CD4-positive, alpha-beta memory T cell (primary cell): ENCODE measurements around the gene AMIGO1. TPM values are rescaled to one million over a fixed set of nuclear protein-coding genes. Genes with fewer than 3 reads are reported as not detected.
A peak's percentile ranks its signal among the peaks of the same experiment; 100 is the strongest.

Source experiments
- CTCF ChIA-PET: fragments of 350-600 bp; sonication (Branson Sonifier 250); formaldehyde crosslinking; loops from one replicate; lab custom pipeline; 2021; ENCODE audit warnings: inconsistent platforms; ENCODE audit not compliant: partially characterized antibody; lab: Charles Lee
- POLR2A ChIA-PET: fragments of 350-600 bp; sonication (Branson Sonifier 250); formaldehyde crosslinking; loops from one replicate; lab custom pipeline; 2021; ENCODE audit not compliant: partially characterized antibody; lab: Charles Lee
- DNase-seq, 5 donors: peaks; one replicate each; pipeline versions ENCODE4 v3.0.0 to v3.0.0-alpha.2; 2020 to 2022; ENCODE audit warnings: mixed read lengths in 1 of 5
- H3K27ac ChIP-seq: one replicate; pipeline ENCODE4 v1.7.0; 2013; ENCODE audit warnings: low read depth, low read length
- H3K27me3 ChIP-seq: 2 replicates; pipeline ENCODE4 v1.7.0; 2013; ENCODE audit warnings: mild to moderate bottlenecking, low read length, moderate library complexity; ENCODE audit not compliant: insufficient read depth
- H3K36me3 ChIP-seq: 2 replicates; pipeline ENCODE4 v1.7.0; 2013; ENCODE audit warnings: mild to moderate bottlenecking, low read length, moderate library complexity; ENCODE audit not compliant: insufficient read depth
- H3K4me1 ChIP-seq: 2 replicates; pipeline ENCODE4 v1.7.0; 2013; ENCODE audit warnings: mild to moderate bottlenecking, low read length, moderate library complexity; ENCODE audit not compliant: insufficient read depth
- H3K4me3 ChIP-seq, 2 donors: one replicate each; pipeline ENCODE4 v1.7.0; 2013; ENCODE audit warnings: low read length in 2 of 2, mild to moderate bottlenecking in 1 of 2
- H3K9me3 ChIP-seq, 2 donors: one replicate each; pipeline ENCODE4 v1.7.0; 2013; ENCODE audit warnings: low read length in 2 of 2, control low read depth in 1 of 2; ENCODE audit not compliant: control insufficient read depth in 1 of 2
- H3K27ac Mint-ChIP-seq, 7 donors: one replicate each; pipeline ENCODE4 v1.8.0; 2020 to 2021; ENCODE audit warnings: mixed read lengths in 7 of 7, mild to moderate bottlenecking in 6 of 7, inconsistent platforms in 3 of 7, moderate library complexity in 3 of 7
- H3K27me3 Mint-ChIP-seq, 2 donors: one replicate each; pipeline ENCODE4 v1.8.0; 2020 to 2021; ENCODE audit warnings: mixed read lengths in 2 of 2
- H3K36me3 Mint-ChIP-seq, 2 donors: one replicate each; pipeline ENCODE4 v1.8.0; 2020 to 2021; ENCODE audit warnings: mixed read lengths in 2 of 2, inconsistent platforms in 1 of 2, mild to moderate bottlenecking in 1 of 2
- H3K4me1 Mint-ChIP-seq, 4 donors: one replicate each; pipeline ENCODE4 v1.8.0; 2020 to 2021; ENCODE audit warnings: mixed read lengths in 4 of 4, mild to moderate bottlenecking in 1 of 4
- H3K4me3 Mint-ChIP-seq, 8 donors: one replicate each; pipeline ENCODE4 v1.8.0; 2020 to 2021; ENCODE audit warnings: mixed read lengths in 8 of 8, mild to moderate bottlenecking in 7 of 8, moderate library complexity in 6 of 8, inconsistent platforms in 3 of 8
- H3K9me3 Mint-ChIP-seq, 8 donors: one replicate each; pipeline ENCODE4 v1.8.0; 2020 to 2021; ENCODE audit warnings: mixed read lengths in 8 of 8, mild to moderate bottlenecking in 5 of 8, inconsistent platforms in 3 of 8, moderate library complexity in 1 of 8
- intact Hi-C: fragments of 100-400 bp; cut with micrococcal nuclease; formaldehyde crosslinking; loops from one replicate; pipeline ENCODE4 v1.15.1; 2023
- polyA plus RNA-seq, 2 donors: library from polyadenylated mRNA; unstranded; fragments of 300-500 nt; fragmentation: Illumina TruSeq; gene quantifications; one replicate each; pipeline ENCODE4 v1.2.3, GENCODE V29; 2021
- total RNA-seq, 2 experiments: library from RNA; stranded (reverse); gene quantifications; one replicate each; pipeline ENCODE4 v1.2.3, GENCODE V29; 2021

The AMIGO1 gene
- total and polyA plus RNA-seq, 4 experiments from 2014 or later: 6.4 to 29.3 (median 23.9) TPM

GRCh38 chr1:109546311-109547109 lies 37.0 kb upstream of the AMIGO1 start:
- CTCF ChIA-PET: interaction anchor here (0.7 to 10.6 kb wide), 30 partner anchors 9 to 506 kb away, joined by 3 to 314 read pairs (median 6); partner anchors contain the start of genes AHCYL1, AMPD2, CYB561D1 and GNAT2
- DNase-seq: peak; percentile 84 to 90 (median 87)
- Mint-ChIP-seq H3K4me1 (peaks cover 33 to 54% (median 40%) of the 10 kb centered on the region in 4 donors), H3K27me3 (no peaks in the 10 kb centered on the region), H3K4me3 (peak overlapping the region; percentile 89 to 99 (median 97)), H3K27ac (peak overlapping the region; percentile 92 to 100 (median 99)), H3K36me3 (peaks cover 0 to 17% of the 10 kb centered on the region in 2 donors), H3K9me3 (peaks cover 0 to 1% (median 0%) of the 10 kb centered on the region in 8 donors)
- H3K4me1 ChIP-seq: peaks cover 45% of the 10 kb centered on the region
- POLR2A ChIA-PET: interaction anchor here (0.7 to 2.6 kb wide), 23 partner anchors 12 to 488 kb away, joined by 3 to 22 read pairs (median 6); partner anchors contain the start of genes AHCYL1, AMIGO1, AMPD2 and ATXN7L2
- H3K36me3 ChIP-seq: no peaks in the 10 kb centered on the region
- peak overlapping the region; percentile 94 to 99 for H3K4me3 ChIP-seq
- peak overlapping the region; percentile 97 for H3K27ac ChIP-seq
- no peaks in the 10 kb centered on the region for H3K9me3 ChIP-seq
- intact Hi-C loops: loop anchor here (1.0 to 5.0 kb wide), 5 partner anchors 36 to 444 kb away; partner anchors contain the start of gene AHCYL1
- no peaks in the 10 kb centered on the region for H3K27me3 ChIP-seq

GRCh38 chr1:109543988-109544735 lies 34.6 kb upstream of the AMIGO1 start:
- Histone ChIP-seq H3K9me3 (no peaks in the 10 kb centered on the region), H3K4me1 (peaks cover 22% of the 10 kb centered on the region), H3K27ac (no peak overlapping the region), H3K36me3 (no peaks in the 10 kb centered on the region), H3K27me3 (no peaks in the 10 kb centered on the region), H3K4me3 (no peak overlapping the region)
- ChIA-PET CTCF (interaction anchor here (0.8 to 10.6 kb wide), 7 partner anchors 9 to 441 kb away, joined by 3 to 314 read pairs (median 5); partner anchors contain the start of gene AHCYL1), POLR2A (interaction anchor here (1.1 to 1.2 kb wide), 2 partner anchors 53 to 61 kb away, joined by 3 read pairs; no protein-coding TSS in a partner anchor)
- peak overlapping the region in 2 of 7 donors; percentile 51 to 65 for H3K27ac Mint-ChIP-seq
- intact Hi-C loops: no loop called here
- peaks cover 0 to 13% of the 10 kb centered on the region in 2 donors for H3K36me3 Mint-ChIP-seq
- H3K4me1 Mint-ChIP-seq: peaks cover 20 to 32% (median 22%) of the 10 kb centered on the region in 4 donors
- no peaks in the 10 kb centered on the region for H3K27me3 Mint-ChIP-seq
- DNase-seq: no peak
- peaks cover 0 to 1% (median 0%) of the 10 kb centered on the region in 8 donors for H3K9me3 Mint-ChIP-seq
- H3K4me3 Mint-ChIP-seq: peak overlapping the region in 1 of 8 donors; percentile 4

GRCh38 chr1:109543283-109543987 lies 33.9 kb upstream of the AMIGO1 start:
- CTCF ChIA-PET: interaction anchor here (1.0 to 10.6 kb wide), 6 partner anchors 11 to 441 kb away, joined by 3 to 314 read pairs (median 16); partner anchors contain the start of gene AHCYL1
- no peaks in the 10 kb centered on the region for H3K36me3 ChIP-seq
- peaks cover 0 to 1% (median 0%) of the 10 kb centered on the region in 8 donors for H3K9me3 Mint-ChIP-seq
- H3K27me3 ChIP-seq: no peaks in the 10 kb centered on the region
- POLR2A ChIA-PET: interaction anchor here (1.2 kb wide), 1 partner anchor 62 kb away, joined by 3 read pairs; no protein-coding TSS in a partner anchor
- no peak overlapping the region for H3K27ac ChIP-seq
- H3K4me3 Mint-ChIP-seq: no peak overlapping the region
- no peaks in the 10 kb centered on the region for H3K9me3 ChIP-seq
- H3K36me3 Mint-ChIP-seq: peaks cover 0 to 7% of the 10 kb centered on the region in 2 donors
- intact Hi-C loops: no loop called here
- no peak overlapping the region for H3K4me3 ChIP-seq
- DNase-seq: no peak
- peak overlapping the region in 1 of 7 donors; percentile 53 for H3K27ac Mint-ChIP-seq
- H3K4me1 Mint-ChIP-seq: peaks cover 16 to 25% (median 18%) of the 10 kb centered on the region in 4 donors
- no peaks in the 10 kb centered on the region for H3K27me3 Mint-ChIP-seq
- H3K4me1 ChIP-seq: peaks cover 20% of the 10 kb centered on the region

- Histone ChIP-seq H3K9me3 (no peaks in the 10 kb centered on the region), H3K27ac (no peak overlapping the region), H3K4me1 (peaks cover 17% of the 10 kb centered on the region), H3K4me3 (no peak overlapping the region), H3K27me3 (no peaks in the 10 kb centered on the region), H3K36me3 (no peaks in the 10 kb centered on the region)
- no peak for DNase-seq
- intact Hi-C loops: no loop called here
- ChIA-PET CTCF (interaction anchor here (1.6 to 21.4 kb wide), 5 partner anchors 10 to 442 kb away, joined by 3 to 1669 read pairs (median 17); partner anchors contain the start of genes AHCYL1, AMIGO1, ATXN7L2 and CYB561D1), POLR2A (no interaction called here)
- Mint-ChIP-seq H3K4me1 (peaks cover 15 to 17% (median 16%) of the 10 kb centered on the region in 4 donors), H3K27ac (peak overlapping the region in 2 of 7 donors; percentile 41 to 70), H3K27me3 (no peaks in the 10 kb centered on the region), H3K4me3 (no peak overlapping the region), H3K36me3 (peaks cover 0 to 3% of the 10 kb centered on the region in 2 donors), H3K9me3 (no peaks in the 10 kb centered on the region)
Measured at GRCh38 chr1:109542657-109543056, 33.1 kb upstream of the AMIGO1 start.

- H3K27me3 ChIP-seq: no peaks in the 10 kb centered on the region
- H3K36me3 Mint-ChIP-seq: no peaks in the 10 kb centered on the region
- CTCF ChIA-PET: interaction anchor here (0.9 to 21.4 kb wide), 7 partner anchors 9 to 489 kb away, joined by 3 to 1669 read pairs (median 7); partner anchors contain the start of genes AHCYL1, AMIGO1, ATXN7L2 and CYB561D1
- H3K36me3 ChIP-seq: no peaks in the 10 kb centered on the region
- no peak overlapping the region for H3K27ac Mint-ChIP-seq
- no peak overlapping the region for H3K4me3 ChIP-seq
- peaks cover 2% of the 10 kb centered on the region for H3K4me1 ChIP-seq
- H3K27me3 Mint-ChIP-seq: no peaks in the 10 kb centered on the region
- peaks cover 0 to 1% (median 1%) of the 10 kb centered on the region in 4 donors for H3K4me1 Mint-ChIP-seq
- H3K9me3 Mint-ChIP-seq: no peaks in the 10 kb centered on the region
- no peak overlapping the region for H3K4me3 Mint-ChIP-seq
- no peaks in the 10 kb centered on the region for H3K9me3 ChIP-seq
- intact Hi-C loops: no loop called here
- H3K27ac ChIP-seq: no peak overlapping the region
- POLR2A ChIA-PET: interaction anchor here (2.0 kb wide), 1 partner anchor 7 kb away, joined by 7 read pairs; the partner anchor contains the start of gene GNAI3
- no peak for DNase-seq
Measured at GRCh38 chr1:109541102-109541501, 31.6 kb upstream of the AMIGO1 start.

GRCh38 chr1:109539676-109540075 lies 30.1 kb upstream of the AMIGO1 start, which contains the start of gene GPR61:
Gene GPR61, plus strand, starts transcription at chr1:109539872. Its CDS starts 3,151 bp downstream, at chr1:109543023.
- intact Hi-C loops: no loop called here
- Histone ChIP-seq H3K27ac (no peak within 1 kb of the TSS), H3K36me3 (no peaks in the 10 kb centered on the region), H3K4me1 (no peaks in the 10 kb centered on the region), H3K27me3 (no peaks in the 10 kb centered on the region), H3K9me3 (no peaks in the 10 kb centered on the region), H3K4me3 (no peak within 1 kb of the TSS)
- Mint-ChIP-seq H3K4me3 (no peak within 1 kb of the TSS), H3K27me3 (peaks cover 0 to 2% of the 10 kb centered on the region in 2 donors), H3K4me1 (peaks cover 0 to 1% (median 0%) of the 10 kb centered on the region in 4 donors), H3K9me3 (no peaks in the 10 kb centered on the region), H3K36me3 (no peaks in the 10 kb centered on the region), H3K27ac (peak within 1 kb of the TSS in 2 of 7 donors; percentile 31 to 59)
- ChIA-PET POLR2A (interaction anchor here (1.1 to 2.0 kb wide), 2 partner anchors 9 to 42 kb away, joined by 3 to 7 read pairs; partner anchors contain the start of gene GNAI3), CTCF (interaction anchor here (1.4 to 21.4 kb wide), 3 partner anchors 9 to 93 kb away, joined by 4 to 1669 read pairs (median 314); partner anchors contain the start of genes AMIGO1, ATXN7L2 and CYB561D1)
- no peak for DNase-seq
